Esophagus squamous epithelium (tissue), 4 donors: ENCODE measurements around the gene CAMK1D.

Experiments
- CTCF ChIP-seq, 6 experiments: fragments of 450-650 bp in 4 of 6; fragments of 200-600 bp in 2 of 6; sonication (generic) in 2 of 6; IDR thresholded peaks; one replicate each; pipeline ENCODE4 v1.5.1; 2016 to 2019; ENCODE audit warnings: antibody characterized with exemption in 6 of 6, mild to moderate bottlenecking in 4 of 6, moderate library complexity in 4 of 6
- POLR2A ChIP-seq, 4 donors: fragments of 450-650 bp; IDR thresholded peaks; one replicate each; pipeline ENCODE4 v1.6.1; 2017; ENCODE audit warnings: antibody characterized with exemption in 4 of 4, mild to moderate bottlenecking in 4 of 4, moderate library complexity in 3 of 4

- TF ChIP-seq CTCF (IDR thresholded peaks at IDR 0.05) (no peak), POLR2A (IDR thresholded peaks at IDR 0.05) (no peak)
Observed at GRCh38 chr10:12795315-12796110, 446.2 kb downstream of the CAMK1D start.
